GM12865 (cell line): Measurements from ENCODE around the gene STARD13.

Experiments
- DNase-seq: peaks from one replicate; pipeline ENCODE4 v3.0.0; 2010; ENCODE audit warnings: low read depth
- H3K4me3 ChIP-seq: 2 replicates; pipeline ENCODE4 v1.5.1; 2011; ENCODE audit warnings: mild to moderate bottlenecking, low read depth, low read length, control low read depth
- CTCF ChIP-seq: IDR thresholded peaks from 2 replicates; pipeline ENCODE4 v1.5.1; 2011; ENCODE audit warnings: low read length, control low read depth, low read depth, inconsistent platforms; ENCODE audit not compliant: insufficient read depth; ENCODE audit errors: missing control alignments

STARD13 gene

DNA sequence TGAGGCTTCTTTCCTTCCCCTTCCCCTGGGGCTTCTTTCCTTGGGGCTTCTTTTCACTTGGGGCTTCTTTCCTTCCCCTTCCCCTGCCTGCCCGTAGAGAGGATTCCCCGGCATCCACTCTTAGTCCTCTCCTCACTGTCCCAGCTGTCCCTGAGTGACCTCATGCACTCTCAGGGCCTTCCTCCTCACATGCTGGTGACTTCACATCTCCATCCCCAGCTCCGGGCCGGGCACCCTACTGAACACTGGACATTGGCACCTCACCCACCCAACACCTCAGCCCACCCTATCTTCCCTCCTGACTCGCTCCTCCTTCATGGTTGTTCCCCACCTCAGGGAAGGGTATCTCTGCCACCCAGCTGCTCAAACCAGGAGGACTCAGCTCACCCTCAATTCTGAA lies 130.6 kb downstream of the STARD13 start:
- no peak for TF ChIP-seq CTCF
- no peak overlapping the region for H3K4me3 ChIP-seq
- no peak for DNase-seq

DNA sequence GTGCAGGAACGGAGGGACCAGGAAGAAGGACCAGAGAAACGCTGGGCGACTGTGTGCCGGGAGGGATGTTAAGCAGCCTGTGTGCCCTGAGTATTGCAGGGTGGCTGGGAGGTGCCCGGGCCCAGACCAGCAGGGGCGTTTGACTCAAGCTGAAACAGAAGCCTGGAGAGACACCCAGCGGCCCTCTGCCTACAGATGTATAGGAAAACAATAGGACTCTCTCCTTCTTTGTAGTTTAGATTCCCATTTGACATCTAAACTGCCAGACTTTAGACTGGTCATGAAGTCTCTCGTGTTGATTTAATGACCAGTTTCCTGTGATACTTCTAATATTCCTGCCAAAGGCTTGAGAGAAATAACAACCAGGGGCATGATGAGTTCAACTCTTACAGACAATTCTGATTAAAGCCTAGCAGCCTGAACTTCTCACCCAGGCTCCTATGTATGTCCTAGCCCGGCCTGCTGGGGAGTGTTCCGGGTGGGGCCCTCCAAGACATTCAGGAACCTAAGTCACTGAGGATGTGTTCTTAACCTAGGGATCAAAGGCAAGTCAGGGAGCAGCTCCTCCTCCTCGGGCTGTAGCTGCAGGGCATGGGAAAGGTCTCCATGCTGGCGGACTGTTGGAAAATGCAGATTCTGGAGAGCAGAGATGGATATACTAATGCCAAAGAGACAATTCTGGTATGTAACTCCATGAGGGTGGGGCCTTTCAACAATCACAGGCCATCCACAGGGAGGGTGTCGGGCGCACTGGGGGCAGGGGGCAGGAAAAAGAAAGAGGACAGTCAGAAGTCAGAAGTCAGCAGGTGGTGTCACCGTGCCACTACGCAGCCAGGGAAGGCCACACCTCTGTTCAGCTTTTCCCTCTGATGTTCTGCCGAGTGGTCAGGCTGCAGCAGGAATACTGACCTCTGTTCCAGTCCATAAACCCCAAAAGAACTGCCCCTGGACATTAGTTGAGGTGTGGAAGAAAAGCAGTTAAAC lies 131.8 kb downstream of the STARD13 start:
- no peak for DNase-seq
- peak; percentile 12 for TF ChIP-seq CTCF

DNA sequence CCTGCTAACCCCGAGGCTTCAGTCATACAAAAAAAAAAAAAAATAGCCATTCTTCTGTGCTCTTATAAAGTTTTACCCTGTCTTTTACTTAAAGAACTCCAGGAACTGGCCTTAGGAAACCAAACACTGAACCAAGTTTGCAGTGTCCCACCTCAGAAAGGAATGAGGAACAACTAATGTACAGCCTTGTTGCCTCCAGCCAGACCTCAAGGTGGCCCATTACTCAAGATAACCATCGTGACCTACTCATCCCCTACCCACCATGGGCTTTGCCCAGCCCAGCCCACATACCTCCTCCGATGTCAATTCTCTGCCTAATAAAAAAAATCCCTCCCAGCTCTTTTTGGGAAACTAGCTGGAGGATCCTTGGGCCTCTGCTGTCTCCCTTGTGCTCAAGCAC lies 133.2 kb downstream of the STARD13 start:
- DNase-seq, result no peak
- no peak overlapping the region for H3K4me3 ChIP-seq
- TF ChIP-seq CTCF, result no peak

More for the DNA sequence above, 131.8 kb downstream of the STARD13 start:
- H3K4me3 ChIP-seq, result no peak overlapping the region

DNA sequence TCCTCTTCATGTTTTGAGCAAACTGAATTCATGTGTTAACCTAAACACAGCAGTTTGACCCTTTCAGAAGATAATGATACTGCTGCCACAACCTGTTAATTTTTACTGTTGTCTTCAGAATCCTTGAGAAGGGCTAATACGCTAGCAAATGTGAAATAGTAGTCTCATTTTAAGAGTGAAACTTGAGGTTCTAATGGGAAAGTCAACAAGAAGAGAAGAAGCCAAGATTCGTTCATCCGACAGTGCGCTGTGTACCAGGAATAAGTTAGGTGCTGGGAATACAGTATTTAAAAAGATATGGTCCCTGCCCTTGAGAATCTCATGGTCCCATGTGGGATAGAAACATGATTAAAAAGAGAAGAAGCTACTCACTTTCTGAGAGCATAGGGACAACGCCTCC lies 134.9 kb downstream of the STARD13 start:
- no peak for TF ChIP-seq CTCF
- H3K4me3 ChIP-seq, result no peak overlapping the region
- DNase-seq, result peak; percentile 73

GRCh38 chr13:33150126-33150525 lies 135.4 kb downstream of the STARD13 start:
- DNase-seq, result peak; percentile 45
- TF ChIP-seq CTCF, result no peak
- no peak overlapping the region for H3K4me3 ChIP-seq

GRCh38 chr13:33147832-33148231 lies 137.7 kb downstream of the STARD13 start:
- no peak for DNase-seq
- no peak overlapping the region for H3K4me3 ChIP-seq
- TF ChIP-seq CTCF, result no peak
